Head of caudate nucleus (tissue), 42 donors: ENCODE measurements around the gene RAG1.
A peak's percentile ranks its signal among the peaks of the same experiment; 100 is the strongest.

ENCODE experiments used
- DNase-seq, 42 donors: peaks; one replicate each; pipeline versions ENCODE4 v3.0.0 to v3.0.0-alpha.2; 2020 to 2021; ENCODE audit warnings: mixed read lengths in 7 of 42
- intact Hi-C: fragments of 100-400 bp; cut with DNase I; formaldehyde crosslinking; loops from one replicate; pipeline ENCODE4 v1.15.0; 2022

Gene RAG1

GRCh38 chr11:36583667-36584066, 15.9 kb downstream of the RAG1 start:
- DNase-seq, result no peak
- intact Hi-C loops, result no loop called here

GRCh38 chr11:36586543-36586942, 18.7 kb downstream of the RAG1 start:
- DNase-seq, result no peak
- intact Hi-C loops, result no loop called here

GRCh38 chr11:36588099-36588498, 20.3 kb downstream of the RAG1 start:
- intact Hi-C loops, result no loop called here
- DNase-seq, result no peak

GRCh38 chr11:36590513-36590912, 22.7 kb downstream of the RAG1 start:
- DNase-seq, result no peak
- intact Hi-C loops, result no loop called here

- no peak for DNase-seq
- intact Hi-C loops, result no loop called here
Measured at GRCh38 chr11:36591433-36591832, 23.6 kb downstream of the RAG1 start.

GRCh38 chr11:36594316-36594989, 26.6 kb downstream of the RAG1 start, which contains the start of gene IFTAP:
Gene IFTAP, plus strand, starts transcription at chr11:36594502. Its CDS starts 15,602 bp downstream, at chr11:36610104.
- intact Hi-C loops, result no loop called here
- DNase-seq, result peak; percentile 18 to 91 (median 66)

- no peak for DNase-seq
- intact Hi-C loops, result no loop called here
Measured at GRCh38 chr11:36596880-36597279, 29.1 kb downstream of the RAG1 start.

GRCh38 chr11:36598051-36598450, 30.2 kb downstream of the RAG1 start, which contains the start of gene RAG2:
Gene RAG2, minus strand, starts transcription at chr11:36598236. Its CDS starts 4,068 bp downstream, at chr11:36594168.
- intact Hi-C loops, result no loop called here
- no peak for DNase-seq

- no peak for DNase-seq
Measured at GRCh38 chr11:36600180-36600579, 32.4 kb downstream of the RAG1 start.

GRCh38 chr11:36601155-36601554, 33.3 kb downstream of the RAG1 start:
- DNase-seq, result no peak
- intact Hi-C loops, result no loop called here

More at GRCh38 chr11:36600180-36600579, 32.4 kb downstream of the RAG1 start:
- intact Hi-C loops, result no loop called here

- DNase-seq, result no peak
- intact Hi-C loops, result no loop called here
Measured at GRCh38 chr11:36602135-36602534, 34.3 kb downstream of the RAG1 start.

GRCh38 chr11:36605221-36606216, 37.7 kb downstream of the RAG1 start:
- intact Hi-C loops, result no loop called here
- no peak for DNase-seq

- DNase-seq, result no peak
- intact Hi-C loops, result no loop called here
Measured at GRCh38 chr11:36608491-36609199, 40.8 kb downstream of the RAG1 start.

- intact Hi-C loops, result no loop called here
- DNase-seq, result no peak
Measured at GRCh38 chr11:36609383-36609782, 41.6 kb downstream of the RAG1 start.

GRCh38 chr11:36615826-36616225, 48.0 kb downstream of the RAG1 start:
- intact Hi-C loops, result no loop called here
- DNase-seq, result no peak

- DNase-seq, result no peak
- intact Hi-C loops, result no loop called here
Measured at GRCh38 chr11:36617543-36618362, 49.9 kb downstream of the RAG1 start.

GRCh38 chr11:36618363-36619047, 50.7 kb downstream of the RAG1 start:
- DNase-seq, result no peak
- intact Hi-C loops, result no loop called here

- no peak for DNase-seq
- intact Hi-C loops, result no loop called here
Measured at GRCh38 chr11:36619502-36619901, 51.7 kb downstream of the RAG1 start.
